ENCODE results near the gene DPY19L1. TPM values are rescaled to one million over a fixed set of nuclear protein-coding genes. Genes with fewer than 3 reads are reported as not detected.

Gene DPY19L1
- total and polyA plus RNA-seq, 12 donors: 4.9 to 119 (median 25.2) TPM

DNA sequence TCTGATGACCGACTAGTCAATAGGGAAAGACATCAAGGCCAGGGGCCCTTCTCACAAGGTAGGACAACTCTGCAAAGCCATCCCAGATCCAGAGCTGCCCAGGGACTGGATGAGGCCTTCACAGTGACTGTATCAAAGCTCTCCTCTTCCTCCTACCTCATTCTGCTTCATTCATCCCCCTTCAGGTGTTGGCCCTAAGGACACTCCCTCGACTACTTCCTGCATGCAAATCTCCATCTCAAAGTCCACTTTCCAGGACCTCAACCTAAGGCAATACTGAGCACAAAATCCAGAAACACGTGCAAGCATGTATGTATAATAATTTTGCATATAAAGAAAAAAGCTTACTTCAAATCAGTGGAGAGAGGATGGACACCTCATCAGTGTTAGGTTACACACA, 25.1 kb downstream of the DPY19L1 start:
- 82 to 95% (median 92%) methylated on average over 2 to 3 of the region's 3 CpGs for WGBS, 4 donors
- Histone ChIP-seq H3K4me3 (no peak overlapping the region), H3K4me1 (replicated peaks in 1 of 2) (no peaks in the 10 kb centered on the region), H3K9me3 (replicated peaks in 1 of 3) (no peaks in the 10 kb centered on the region), H3K27ac (no peak overlapping the region), H3K36me3 (replicated peaks in 1 of 2) (peaks cover 0 to 5% of the 10 kb centered on the region in 2 donors), H3K27me3 (no peaks in the 10 kb centered on the region)
- intact Hi-C loops (cut with DNase I): no loop called here
- no peak for DNase-seq
- no peak for TF ChIP-seq POLR2A (IDR thresholded peaks at IDR 0.05)

DNA sequence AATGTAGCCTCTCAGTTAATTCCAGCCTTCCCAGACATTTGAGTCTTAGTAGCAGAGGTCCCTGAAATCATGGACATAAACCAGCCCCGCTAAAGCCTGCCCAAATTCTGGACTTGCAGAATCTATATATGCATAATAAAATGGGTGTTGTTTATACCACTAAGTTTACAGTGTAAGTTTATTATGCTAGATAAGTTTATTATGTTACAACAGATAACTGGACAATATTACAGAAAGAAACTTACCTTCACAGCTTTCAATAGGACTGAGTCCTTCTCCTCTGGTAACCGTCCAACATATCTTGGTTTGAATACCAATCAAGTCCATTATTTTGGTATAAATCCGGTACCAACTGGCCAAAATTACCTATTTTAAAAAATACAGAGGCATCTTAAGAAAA, 26.2 kb downstream of the DPY19L1 start:
- no peak for DNase-seq
- Histone ChIP-seq H3K4me1 (replicated peaks in 1 of 2) (no peaks in the 10 kb centered on the region), H3K27me3 (no peaks in the 10 kb centered on the region), H3K36me3 (replicated peaks in 1 of 2) (peaks cover 0 to 5% of the 10 kb centered on the region in 2 donors), H3K27ac (no peak overlapping the region), H3K9me3 (replicated peaks in 1 of 3) (no peaks in the 10 kb centered on the region), H3K4me3 (no peak overlapping the region)
- 95 to 100% (median 98%) methylated on average over 3 of the region's 3 CpGs for WGBS, 4 donors
- TF ChIP-seq, protein P1, sequence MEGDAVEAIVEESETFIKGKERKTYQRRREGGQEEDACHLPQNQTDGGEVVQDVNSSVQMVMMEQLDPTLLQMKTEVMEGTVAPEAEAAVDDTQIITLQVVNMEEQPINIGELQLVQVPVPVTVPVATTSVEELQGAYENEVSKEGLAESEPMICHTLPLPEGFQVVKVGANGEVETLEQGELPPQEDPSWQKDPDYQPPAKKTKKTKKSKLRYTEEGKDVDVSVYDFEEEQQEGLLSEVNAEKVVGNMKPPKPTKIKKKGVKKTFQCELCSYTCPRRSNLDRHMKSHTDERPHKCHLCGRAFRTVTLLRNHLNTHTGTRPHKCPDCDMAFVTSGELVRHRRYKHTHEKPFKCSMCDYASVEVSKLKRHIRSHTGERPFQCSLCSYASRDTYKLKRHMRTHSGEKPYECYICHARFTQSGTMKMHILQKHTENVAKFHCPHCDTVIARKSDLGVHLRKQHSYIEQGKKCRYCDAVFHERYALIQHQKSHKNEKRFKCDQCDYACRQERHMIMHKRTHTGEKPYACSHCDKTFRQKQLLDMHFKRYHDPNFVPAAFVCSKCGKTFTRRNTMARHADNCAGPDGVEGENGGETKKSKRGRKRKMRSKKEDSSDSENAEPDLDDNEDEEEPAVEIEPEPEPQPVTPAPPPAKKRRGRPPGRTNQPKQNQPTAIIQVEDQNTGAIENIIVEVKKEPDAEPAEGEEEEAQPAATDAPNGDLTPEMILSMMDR (IDR thresholded peaks at IDR 0.05): no peak
- no peak for TF ChIP-seq POLR2A (IDR thresholded peaks at IDR 0.05)
- intact Hi-C loops (cut with DNase I): no loop called here

DNA sequence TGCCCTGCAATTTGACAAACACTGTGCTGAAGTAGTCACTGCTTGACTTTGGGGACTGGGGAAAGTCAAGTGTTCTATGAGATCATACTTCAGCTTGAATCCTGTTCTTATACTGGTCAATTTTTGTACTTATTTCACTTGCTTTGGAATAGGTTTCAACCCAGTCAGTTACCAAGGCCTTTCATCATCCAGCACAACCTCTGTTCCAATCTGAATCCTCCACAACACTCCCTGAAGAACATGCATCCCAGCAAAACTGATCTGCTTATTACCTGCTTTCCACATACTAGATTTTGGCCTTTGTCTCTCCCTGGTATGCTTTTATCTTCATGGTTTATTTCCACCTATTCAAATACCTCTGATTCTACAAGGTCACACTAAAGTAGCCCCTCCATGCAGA, 29.5 kb downstream of the DPY19L1 start:
- no peaks in the 10 kb centered on the region for H3K27me3 ChIP-seq
- H3K36me3 ChIP-seq (replicated peaks in 1 of 2): peaks cover 0 to 5% of the 10 kb centered on the region in 2 donors
- H3K4me3 ChIP-seq: no peak overlapping the region
- intact Hi-C loops (cut with DNase I): no loop called here
- H3K9me3 ChIP-seq (replicated peaks in 1 of 3): no peaks in the 10 kb centered on the region
- TF ChIP-seq POLR2A (IDR thresholded peaks at IDR 0.05): no peak
- TF ChIP-seq, protein P1 (IDR thresholded peaks at IDR 0.05): no peak
- no peak for DNase-seq
- no peak overlapping the region for H3K27ac ChIP-seq
- no peaks in the 10 kb centered on the region for H3K4me1 ChIP-seq (replicated peaks in 1 of 2)

DNA sequence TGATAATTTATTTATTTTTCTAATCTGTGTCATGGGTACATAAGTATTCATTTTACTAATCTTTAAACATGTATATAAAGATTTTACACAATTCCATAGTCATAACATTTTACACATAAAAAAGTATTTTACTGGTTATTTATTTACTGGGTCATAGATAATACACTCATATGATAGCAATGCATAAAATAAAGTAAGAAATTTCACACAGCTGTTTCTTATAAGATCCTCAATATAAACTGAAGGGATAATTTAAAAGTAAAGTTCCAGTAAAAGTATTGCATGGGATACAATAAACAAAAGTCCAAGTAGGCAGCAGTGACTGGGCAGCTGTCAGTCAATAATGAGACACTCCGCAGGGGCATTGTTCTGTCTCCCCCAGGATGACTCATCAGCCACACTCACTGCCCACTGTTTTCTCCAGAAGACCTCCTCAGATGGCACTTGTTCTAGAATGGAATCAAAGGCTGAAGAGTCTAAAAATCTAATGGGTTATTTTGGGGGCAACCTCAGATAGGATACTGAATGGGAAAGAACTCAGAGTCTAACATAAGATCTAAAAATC, 32.7 kb downstream of the DPY19L1 start:
- no peak overlapping the region for H3K27ac ChIP-seq
- 95 to 100% (median 96%) methylated on average over 1 of the region's 1 CpG for WGBS, 4 donors
- intact Hi-C loops (cut with DNase I): no loop called here

More for the DNA sequence above, 32.7 kb downstream of the DPY19L1 start:
- H3K9me3 ChIP-seq (replicated peaks in 1 of 3): no peaks in the 10 kb centered on the region
- no peak for DNase-seq
- H3K27me3 ChIP-seq: no peaks in the 10 kb centered on the region
- H3K4me3 ChIP-seq: no peak overlapping the region
- TF ChIP-seq, protein P1 (IDR thresholded peaks at IDR 0.05): no peak
- no peak for TF ChIP-seq POLR2A (IDR thresholded peaks at IDR 0.05)
- H3K36me3 ChIP-seq (replicated peaks in 1 of 2): no peaks in the 10 kb centered on the region
- no peaks in the 10 kb centered on the region for H3K4me1 ChIP-seq (replicated peaks in 1 of 2)

Data from adrenal gland (tissue), 12 donors.